ENCODE data around the gene ALDH7A1.
"Not testable (repeated sequence)": the region's sequence is repeated elsewhere in the genome, so short reads cannot be mapped to it uniquely, and the experiment has no call there.

ALDH7A1 gene

DNA sequence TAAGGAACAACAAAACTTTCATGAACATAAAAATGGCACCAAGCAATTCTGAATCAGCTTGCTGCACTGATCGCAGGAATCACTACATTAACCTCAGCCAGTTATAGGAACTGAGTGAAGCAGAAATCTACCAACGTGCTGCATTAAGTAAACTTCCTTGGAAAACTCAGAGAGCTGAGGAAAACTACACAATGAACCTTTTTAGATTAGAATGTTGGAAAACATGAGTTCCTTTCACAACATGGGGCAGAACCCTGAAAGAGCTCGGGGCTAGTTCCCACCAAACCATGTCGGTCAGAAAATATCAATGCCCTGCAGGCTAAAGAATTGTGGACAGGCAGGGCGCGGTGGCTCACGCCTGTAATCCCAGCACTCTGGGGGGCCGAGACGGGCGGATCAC, 19.4 kb downstream of the ALDH7A1 start:
- Histone ChIP-seq H3K79me2 (ENCODE audit: insufficient read depth, low read depth) (no peaks in the 10 kb centered on the region), H3K4me3 (IDR thresholded peaks at IDR 0.05; ENCODE audit: insufficient read depth, low read depth, low read length) (no peak overlapping the region), H4K20me1 (ENCODE audit: insufficient read depth) (no peaks in the 10 kb centered on the region; the same call in 1 of the 2 replicates), H3K27me3 (ENCODE audit: insufficient read depth, low read depth) (no peaks in the 10 kb centered on the region), H3K4me2 (no peak overlapping the region), H2AFZ (ENCODE audit: low read depth) (no peak overlapping the region), H3K4me1 (ENCODE audit: low read depth, poor library complexity, severe bottlenecking) (no peaks in the 10 kb centered on the region), H3K9ac (no peak overlapping the region), H3K36me3 (ENCODE audit: insufficient read depth) (no peaks in the 10 kb centered on the region), H3K27ac (no peak overlapping the region)
- TF ChIP-seq, protein P1, sequence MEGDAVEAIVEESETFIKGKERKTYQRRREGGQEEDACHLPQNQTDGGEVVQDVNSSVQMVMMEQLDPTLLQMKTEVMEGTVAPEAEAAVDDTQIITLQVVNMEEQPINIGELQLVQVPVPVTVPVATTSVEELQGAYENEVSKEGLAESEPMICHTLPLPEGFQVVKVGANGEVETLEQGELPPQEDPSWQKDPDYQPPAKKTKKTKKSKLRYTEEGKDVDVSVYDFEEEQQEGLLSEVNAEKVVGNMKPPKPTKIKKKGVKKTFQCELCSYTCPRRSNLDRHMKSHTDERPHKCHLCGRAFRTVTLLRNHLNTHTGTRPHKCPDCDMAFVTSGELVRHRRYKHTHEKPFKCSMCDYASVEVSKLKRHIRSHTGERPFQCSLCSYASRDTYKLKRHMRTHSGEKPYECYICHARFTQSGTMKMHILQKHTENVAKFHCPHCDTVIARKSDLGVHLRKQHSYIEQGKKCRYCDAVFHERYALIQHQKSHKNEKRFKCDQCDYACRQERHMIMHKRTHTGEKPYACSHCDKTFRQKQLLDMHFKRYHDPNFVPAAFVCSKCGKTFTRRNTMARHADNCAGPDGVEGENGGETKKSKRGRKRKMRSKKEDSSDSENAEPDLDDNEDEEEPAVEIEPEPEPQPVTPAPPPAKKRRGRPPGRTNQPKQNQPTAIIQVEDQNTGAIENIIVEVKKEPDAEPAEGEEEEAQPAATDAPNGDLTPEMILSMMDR (conservative IDR thresholded peaks at IDR 0.05; ENCODE audit: low read depth, low read length): no peak

- TF ChIP-seq, protein P1 (conservative IDR thresholded peaks at IDR 0.05; ENCODE audit: low read depth, low read length): no peak
- Histone ChIP-seq H3K27me3 (ENCODE audit: insufficient read depth, low read depth) (no peaks in the 10 kb centered on the region), H2AFZ (ENCODE audit: low read depth) (no peak overlapping the region), H4K20me1 (ENCODE audit: insufficient read depth) (no peaks in the 10 kb centered on the region; the same call in 1 of the 2 replicates), H3K4me3 (IDR thresholded peaks at IDR 0.05; ENCODE audit: insufficient read depth, low read depth, low read length) (no peak overlapping the region), H3K9ac (no peak overlapping the region), H3K4me2 (no peak overlapping the region), H3K27ac (no peak overlapping the region), H3K4me1 (ENCODE audit: low read depth, poor library complexity, severe bottlenecking) (peaks cover 2% of the 10 kb centered on the region), H3K36me3 (ENCODE audit: insufficient read depth) (no peaks in the 10 kb centered on the region), H3K79me2 (ENCODE audit: insufficient read depth, low read depth) (no peaks in the 10 kb centered on the region)
Measured at GRCh38 chr5:126568206-126568755, 26.7 kb downstream of the ALDH7A1 start.

DNA sequence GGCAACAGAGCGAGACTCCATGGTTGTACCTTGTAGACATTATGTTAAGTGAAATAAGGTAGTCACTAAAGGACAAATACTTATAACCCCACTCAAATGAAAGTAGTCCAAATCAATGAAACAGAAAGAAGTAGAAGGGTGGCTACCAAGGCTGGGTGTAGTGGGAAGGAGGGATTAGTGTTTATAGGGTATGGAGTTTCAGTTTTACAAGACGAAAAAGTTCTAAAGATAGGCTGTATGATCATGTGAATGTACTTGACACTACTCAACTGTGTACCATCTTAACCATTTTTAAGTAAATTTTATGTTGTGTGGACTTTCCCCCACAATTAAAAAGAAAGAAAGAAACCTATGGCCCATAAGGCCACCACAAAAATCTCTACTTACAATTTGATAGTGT, 32.2 kb downstream of the ALDH7A1 start:
- Histone ChIP-seq H3K9ac (no peak overlapping the region), H3K27me3 (ENCODE audit: insufficient read depth, low read depth) (no peaks in the 10 kb centered on the region), H3K36me3 (ENCODE audit: insufficient read depth) (no peaks in the 10 kb centered on the region), H3K27ac (no peak overlapping the region), H2AFZ (ENCODE audit: low read depth) (peak overlapping the region; percentile 14; the same call in 1 of the 2 replicates), H3K79me2 (ENCODE audit: insufficient read depth, low read depth) (no peaks in the 10 kb centered on the region), H3K4me3 (IDR thresholded peaks at IDR 0.05; ENCODE audit: insufficient read depth, low read depth, low read length) (no peak overlapping the region), H3K4me1 (ENCODE audit: low read depth, poor library complexity, severe bottlenecking) (peaks cover 15% of the 10 kb centered on the region), H3K4me2 (peak overlapping the region; percentile 34), H4K20me1 (ENCODE audit: insufficient read depth) (no peaks in the 10 kb centered on the region)
- TF ChIP-seq, protein P1 (conservative IDR thresholded peaks at IDR 0.05; ENCODE audit: low read depth, low read length): no peak

DNA sequence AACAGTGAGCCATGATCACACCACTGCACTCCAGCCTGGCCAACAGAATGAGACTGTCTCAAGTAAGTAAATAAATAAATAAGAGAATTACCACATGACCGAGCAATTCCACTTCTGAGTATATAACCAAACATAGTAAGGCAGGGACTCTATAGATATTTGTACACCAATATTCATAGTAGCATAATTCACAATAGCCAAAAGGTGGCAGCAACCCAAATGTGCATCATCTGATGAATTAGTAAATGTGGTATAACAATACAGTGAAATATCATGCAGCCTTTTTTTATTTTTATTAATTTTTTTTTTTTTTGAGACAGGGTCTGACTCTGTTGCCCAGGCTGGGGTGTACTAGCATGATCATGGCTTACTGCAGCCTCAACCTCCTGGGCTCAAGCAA, 33.1 kb downstream of the ALDH7A1 start:
- TF ChIP-seq, protein P1 (conservative IDR thresholded peaks at IDR 0.05; ENCODE audit: low read depth, low read length): no peak
- H3K4me2 ChIP-seq: no peak overlapping the region

GRCh38 chr5:126555101-126555500, 39.9 kb downstream of the ALDH7A1 start:
- H3K27me3 ChIP-seq (ENCODE audit: insufficient read depth, low read depth); H3K4me3 ChIP-seq (IDR thresholded peaks at IDR 0.05; ENCODE audit: insufficient read depth, low read depth, low read length); H3K36me3 ChIP-seq (ENCODE audit: insufficient read depth); H3K79me2 ChIP-seq (ENCODE audit: insufficient read depth, low read depth); H3K4me2 ChIP-seq; H2AFZ ChIP-seq (ENCODE audit: low read depth); H3K27ac ChIP-seq; H3K4me1 ChIP-seq (ENCODE audit: low read depth, poor library complexity, severe bottlenecking); H4K20me1 ChIP-seq (ENCODE audit: insufficient read depth); H3K9ac ChIP-seq: not testable (repeated sequence)

More for the DNA sequence above, 33.1 kb downstream of the ALDH7A1 start:
- Histone ChIP-seq H3K79me2 (ENCODE audit: insufficient read depth, low read depth) (no peaks in the 10 kb centered on the region), H3K27ac (no peak overlapping the region), H4K20me1 (ENCODE audit: insufficient read depth) (no peaks in the 10 kb centered on the region), H3K36me3 (ENCODE audit: insufficient read depth) (no peaks in the 10 kb centered on the region), H3K4me1 (ENCODE audit: low read depth, poor library complexity, severe bottlenecking) (peaks cover 15% of the 10 kb centered on the region), H3K4me3 (IDR thresholded peaks at IDR 0.05; ENCODE audit: insufficient read depth, low read depth, low read length) (no peak overlapping the region), H3K9ac (no peak overlapping the region), H3K27me3 (ENCODE audit: insufficient read depth, low read depth) (no peaks in the 10 kb centered on the region), H2AFZ (ENCODE audit: low read depth) (no peak overlapping the region)

All from KMS-11 (cell line).